H9 (cell line): ENCODE results near the gene EFTUD2. TPM values are rescaled to one million over a fixed set of nuclear protein-coding genes. Genes with fewer than 3 reads are reported as not detected.

Experiments
- DNase-seq: peaks from one replicate; pipeline ENCODE4 v3.0.0-alpha.2; 2017
- H2AFZ ChIP-seq: one replicate; pipeline ENCODE4 v1.6.1; 2013; ENCODE audit warnings: mild to moderate bottlenecking, low read length, control low read depth, moderate library complexity
- H2AK5ac ChIP-seq: 2 replicates; pipeline ENCODE4 v1.6.1; 2013; ENCODE audit warnings: low read length, control low read depth, mixed read lengths; ENCODE audit not compliant: insufficient read length
- H2BK120ac ChIP-seq: one replicate; pipeline ENCODE4 v1.6.1; 2013; ENCODE audit warnings: low read depth, mild to moderate bottlenecking, low read length, control low read depth, inconsistent platforms; ENCODE audit not compliant: poor library complexity, severe bottlenecking
- H2BK12ac ChIP-seq: 2 replicates; pipeline ENCODE4 v1.6.1; 2013; ENCODE audit warnings: low read length, control low read depth, mixed read lengths, low read depth; ENCODE audit not compliant: insufficient read length
- H2BK15ac ChIP-seq: 2 replicates; pipeline ENCODE4 v1.6.1; 2013; ENCODE audit warnings: low read depth, low read length, control low read depth
- H2BK20ac ChIP-seq: one replicate; pipeline ENCODE4 v1.6.1; 2013; ENCODE audit warnings: low read depth, mild to moderate bottlenecking, low read length, control low read depth, inconsistent platforms; ENCODE audit not compliant: poor library complexity, severe bottlenecking
- H2BK5ac ChIP-seq: 2 replicates; pipeline ENCODE4 v1.6.1; 2013; ENCODE audit warnings: low read length, control low read depth, mixed read lengths; ENCODE audit not compliant: insufficient read length
- H3K14ac ChIP-seq: 2 replicates; pipeline ENCODE4 v1.6.1; 2013; ENCODE audit warnings: low read length, control low read depth; ENCODE audit not compliant: insufficient read depth
- H3K18ac ChIP-seq: 2 replicates; pipeline ENCODE4 v1.6.1; 2013; ENCODE audit warnings: low read depth, mild to moderate bottlenecking, mixed read lengths, low read length, control low read depth; ENCODE audit not compliant: insufficient read length
- H3K23ac ChIP-seq: 2 replicates; pipeline ENCODE4 v1.6.1; 2013; ENCODE audit warnings: low read length, control low read depth, mixed read lengths, low read depth; ENCODE audit not compliant: insufficient read length
- H3K23me2 ChIP-seq: 2 replicates; pipeline ENCODE4 v1.6.1; 2013; ENCODE audit warnings: low read depth, mild to moderate bottlenecking, mixed read lengths, low read length, control low read depth; ENCODE audit not compliant: insufficient read length, poor library complexity, severe bottlenecking
- H3K27ac ChIP-seq: 2 replicates; pipeline ENCODE4 v1.5.1; 2013; ENCODE audit warnings: low read length, control low read depth, mixed read lengths, low read depth; ENCODE audit not compliant: insufficient read length
- H3K27me3 ChIP-seq: 2 replicates; pipeline ENCODE4 v1.6.1; 2013; ENCODE audit warnings: low read length, control low read depth, inconsistent platforms; ENCODE audit not compliant: insufficient read depth
- H3K4ac ChIP-seq: 2 replicates; pipeline ENCODE4 v1.6.1; 2013; ENCODE audit warnings: low read depth, mild to moderate bottlenecking, control low read depth, inconsistent platforms, low read length, moderate library complexity
- H3K4me1 ChIP-seq: 2 replicates; pipeline ENCODE4 v1.6.1; 2013; ENCODE audit warnings: low read length, control low read depth, inconsistent platforms; ENCODE audit not compliant: insufficient read depth
- H3K4me2 ChIP-seq: 2 replicates; pipeline ENCODE4 v1.6.1; 2013; ENCODE audit warnings: low read length, control low read depth, mixed read lengths; ENCODE audit not compliant: insufficient read length, insufficient read depth
- H3K56ac ChIP-seq: 2 replicates; pipeline ENCODE4 v1.6.1; 2013; ENCODE audit warnings: low read depth, mild to moderate bottlenecking, mixed read lengths, low read length, control low read depth; ENCODE audit not compliant: insufficient read length
- H3K79me1 ChIP-seq: 2 replicates; pipeline ENCODE4 v1.6.1; 2013; ENCODE audit warnings: low read depth, mild to moderate bottlenecking, moderate library complexity, low read length, control low read depth, inconsistent platforms; ENCODE audit not compliant: insufficient read depth, poor library complexity, severe bottlenecking
- H3K79me2 ChIP-seq: 2 replicates; pipeline ENCODE4 v1.6.1; 2013; ENCODE audit warnings: low read length, control low read depth, inconsistent platforms; ENCODE audit not compliant: insufficient read depth
- H3K9ac ChIP-seq: 2 replicates; pipeline ENCODE4 v1.6.1; 2013; ENCODE audit warnings: low read length, control low read depth, mixed read lengths; ENCODE audit not compliant: insufficient read length; ENCODE audit errors: extremely low read depth
- H3K9me3 ChIP-seq: one replicate; pipeline ENCODE4 v1.6.1; 2013; ENCODE audit warnings: low read depth, low read length, inconsistent platforms; ENCODE audit not compliant: control insufficient read depth
- H3T11ph ChIP-seq: one replicate; pipeline ENCODE4 v1.6.1; 2013; ENCODE audit warnings: mild to moderate bottlenecking, low read length, control low read depth, inconsistent platforms
- H4K20me1 ChIP-seq: one replicate; pipeline ENCODE4 v1.6.1; 2013; ENCODE audit not compliant: control insufficient read depth, insufficient read length, insufficient read depth
- H4K5ac ChIP-seq: 2 replicates; pipeline ENCODE4 v1.6.1; 2013; ENCODE audit warnings: low read depth, mild to moderate bottlenecking, mixed read lengths, low read length, control low read depth; ENCODE audit not compliant: insufficient read length
- H4K8ac ChIP-seq: replicated peaks from 2 replicates; pipeline ENCODE4 v1.6.1; 2013; ENCODE audit warnings: low read length, control low read depth, mixed read lengths, low read depth; ENCODE audit not compliant: insufficient read length
- H4K91ac ChIP-seq: 2 replicates; pipeline ENCODE4 v1.6.1; 2013; ENCODE audit warnings: low read depth, mild to moderate bottlenecking, moderate library complexity, mixed read lengths, low read length, control low read depth; ENCODE audit not compliant: insufficient read length
- H3K27ac Mint-ChIP-seq, 3 experiments: 2 replicates in 2 of 3; 3 replicates in 1 of 3; pipeline ENCODE4 v1.8.0; 2020 to 2021; ENCODE audit warnings: mixed read lengths in 3 of 3, mild to moderate bottlenecking in 1 of 3, moderate library complexity in 1 of 3
- H3K27me3 Mint-ChIP-seq: 2 replicates; pipeline ENCODE4 v1.8.0; 2021; ENCODE audit warnings: low read depth, mild to moderate bottlenecking, moderate library complexity, mixed read lengths
- H3K36me3 Mint-ChIP-seq, 3 experiments: 2 replicates in 2 of 3; 3 replicates in 1 of 3; pipeline ENCODE4 v1.8.0; 2020 to 2021; ENCODE audit warnings: low read depth in 3 of 3, mixed read lengths in 3 of 3; ENCODE audit not compliant: insufficient read depth in 1 of 3
- H3K4me1 Mint-ChIP-seq, 2 experiments: 2 replicates each; pipeline ENCODE4 v1.8.0; 2020; ENCODE audit warnings: mixed read lengths in 2 of 2
- H3K4me3 Mint-ChIP-seq, 2 experiments: 2 replicates in 1 of 2; 3 replicates in 1 of 2; pipeline ENCODE4 v1.8.0; 2020 to 2021; ENCODE audit warnings: mild to moderate bottlenecking in 2 of 2, mixed read lengths in 2 of 2, moderate library complexity in 1 of 2
- H3K9me3 Mint-ChIP-seq, 2 experiments: 2 replicates in 1 of 2; 3 replicates in 1 of 2; pipeline ENCODE4 v1.8.0; 2020; ENCODE audit warnings: mild to moderate bottlenecking in 2 of 2, mixed read lengths in 2 of 2, moderate library complexity in 1 of 2
- WGBS: extraction: QIAGEN DNeasy Blood & Tissue Kit; methylation state at CpG from one replicate; pipeline ENCODE4 v1.1.7; 2013; ENCODE audit warnings: missing lambda C conversion rate, low lambda C conversion rate, mixed read lengths; ENCODE audit not compliant: insufficient read length; ENCODE audit errors: extremely low coverage; 5-methylcytosine and 5-hydroxymethylcytosine counted together
- total RNA-seq: library from RNA; stranded (reverse); gene quantifications from 2 replicates; pipeline ENCODE4 v1.2.1, GENCODE V29; 2021
- TF ChIP-seq, protein P1 (sequence below): fragments of 200-600 bp; sonication (generic); conservative IDR thresholded peaks from 3 replicates; pipeline ENCODE4 v1.8.0; 2021; ENCODE audit warnings: antibody characterized with exemption, mild to moderate bottlenecking

EFTUD2 gene
- total RNA-seq, 1 experiment from 2014 or later: 150 TPM

DNA sequence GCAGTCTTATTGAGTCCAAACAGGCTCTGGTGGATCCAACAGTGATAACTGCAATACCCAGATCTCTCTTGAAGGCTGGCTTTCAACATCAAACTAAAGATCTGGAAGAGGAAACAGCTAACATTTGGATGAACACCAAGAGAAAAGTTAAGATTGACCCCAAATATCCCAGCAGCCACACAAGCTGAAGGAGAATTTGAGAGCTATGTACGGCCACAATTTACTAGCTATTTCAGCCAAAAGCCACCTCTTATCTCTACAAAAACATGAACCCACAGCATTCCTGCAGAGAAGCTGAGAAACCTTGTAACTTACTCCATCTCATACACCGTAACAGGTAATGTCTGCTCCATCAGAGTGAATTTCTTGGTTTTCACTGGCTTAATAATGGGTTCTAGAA, 14.3 kb downstream of the EFTUD2 start:
- Histone ChIP-seq H4K8ac (no peak overlapping the region), H3K9me3 (no peaks in the 10 kb centered on the region), H2BK120ac (no peak overlapping the region), H4K91ac (no peak overlapping the region), H2BK5ac (no peak overlapping the region), H2AK5ac (no peak overlapping the region), H3K27ac (no peak overlapping the region), H3T11ph (no peak overlapping the region), H3K9ac (no peak overlapping the region), H3K18ac (no peak overlapping the region), H3K4me2 (no peak overlapping the region), H3K27me3 (no peaks in the 10 kb centered on the region), H3K79me2 (no peaks in the 10 kb centered on the region), H2BK15ac (no peak overlapping the region), H4K5ac (no peak overlapping the region), H2AFZ (no peak overlapping the region), H3K14ac (no peak overlapping the region), H3K4ac (no peak overlapping the region), H4K20me1 (no peaks in the 10 kb centered on the region), H2BK20ac (no peak overlapping the region), H3K23ac (no peak overlapping the region), H3K56ac (no peak overlapping the region), H3K79me1 (peaks cover 4% of the 10 kb centered on the region), H2BK12ac (no peak overlapping the region), H3K23me2 (no peaks in the 10 kb centered on the region), H3K4me1 (no peaks in the 10 kb centered on the region)
- Mint-ChIP-seq H3K36me3 (peaks cover 34 to 60% (median 57%) of the 10 kb centered on the region in 3 experiments; a peak in 6 of 7 replicates), H3K9me3 (no peaks in the 10 kb centered on the region), H3K4me3 (no peak overlapping the region), H3K4me1 (no peaks in the 10 kb centered on the region), H3K27ac (no peak overlapping the region), H3K27me3 (no peaks in the 10 kb centered on the region)
- DNase-seq: no peak
- WGBS: no CpG with 5 or more reads among the region's 2 CpGs
- TF ChIP-seq, protein P1, sequence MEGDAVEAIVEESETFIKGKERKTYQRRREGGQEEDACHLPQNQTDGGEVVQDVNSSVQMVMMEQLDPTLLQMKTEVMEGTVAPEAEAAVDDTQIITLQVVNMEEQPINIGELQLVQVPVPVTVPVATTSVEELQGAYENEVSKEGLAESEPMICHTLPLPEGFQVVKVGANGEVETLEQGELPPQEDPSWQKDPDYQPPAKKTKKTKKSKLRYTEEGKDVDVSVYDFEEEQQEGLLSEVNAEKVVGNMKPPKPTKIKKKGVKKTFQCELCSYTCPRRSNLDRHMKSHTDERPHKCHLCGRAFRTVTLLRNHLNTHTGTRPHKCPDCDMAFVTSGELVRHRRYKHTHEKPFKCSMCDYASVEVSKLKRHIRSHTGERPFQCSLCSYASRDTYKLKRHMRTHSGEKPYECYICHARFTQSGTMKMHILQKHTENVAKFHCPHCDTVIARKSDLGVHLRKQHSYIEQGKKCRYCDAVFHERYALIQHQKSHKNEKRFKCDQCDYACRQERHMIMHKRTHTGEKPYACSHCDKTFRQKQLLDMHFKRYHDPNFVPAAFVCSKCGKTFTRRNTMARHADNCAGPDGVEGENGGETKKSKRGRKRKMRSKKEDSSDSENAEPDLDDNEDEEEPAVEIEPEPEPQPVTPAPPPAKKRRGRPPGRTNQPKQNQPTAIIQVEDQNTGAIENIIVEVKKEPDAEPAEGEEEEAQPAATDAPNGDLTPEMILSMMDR: no peak
